HG02763 (cell line): ENCODE results near the gene KLK11.

Source experiments
- ATAC-seq: cut with Tn5 transposase; IDR thresholded peaks from one replicate; pipeline ENCODE4 v1.9.1; 2021; ENCODE audit warnings: mild to moderate bottlenecking, moderate library complexity; ENCODE audit not compliant: unreplicated experiment

KLK11 gene

GRCh38 chr19:50975766-50976165 is 50.6 kb downstream of the KLK11 start:
- no peak for ATAC-seq

- ATAC-seq = no peak
Measured at GRCh38 chr19:50974702-50975556, 51.5 kb downstream of the KLK11 start.

GRCh38 chr19:50972795-50973376 is 53.5 kb downstream of the KLK11 start:
- no peak for ATAC-seq
